Fibroblast of skin of right biceps (primary cell): ENCODE results near the gene CELA3A.
A peak's percentile ranks its signal among the peaks of the same experiment; 100 is the strongest.

Experiments used
- DNase-seq: peaks from one replicate; pipeline ENCODE4 v3.0.0-alpha.2; 2013

The CELA3A gene

GRCh38 chr1:22052115-22053016 lies 50.9 kb downstream of the CELA3A start, which contains the start of gene CDC42:
Gene CDC42, plus strand, starts transcription at chr1:22052709. Its CDS starts 25,770 bp downstream, at chr1:22078479.
- DNase-seq, result peak; percentile 97

GRCh38 chr1:22053017-22053860 lies 51.8 kb downstream of the CELA3A start:
- peak; percentile 76 for DNase-seq

GRCh38 chr1:22053861-22054770 lies 52.7 kb downstream of the CELA3A start:
- no peak for DNase-seq

- no peak for DNase-seq
These were observed 54.0 kb downstream of the CELA3A start for GRCh38 chr1:22055463-22055862.

GRCh38 chr1:22056043-22056442 lies 54.6 kb downstream of the CELA3A start:
- DNase-seq, result no peak

- no peak for DNase-seq
These were observed 55.5 kb downstream of the CELA3A start for GRCh38 chr1:22056936-22057335.

- no peak for DNase-seq
These were observed 56.4 kb downstream of the CELA3A start for GRCh38 chr1:22057861-22058260.
